Measurements from ENCODE around the gene TWIST2.

TWIST2 gene

GRCh38 chr2:238847841-238848690 is at the start of gene TWIST2:
Gene TWIST2 (plus strand): TSS chr2:238848085. CDS start chr2:238848216, 131 bp downstream.
- no peak for DNase-seq

- no peak for DNase-seq
Measured at GRCh38 chr2:238801791-238802190, 46.1 kb upstream of the TWIST2 start.

DNA sequence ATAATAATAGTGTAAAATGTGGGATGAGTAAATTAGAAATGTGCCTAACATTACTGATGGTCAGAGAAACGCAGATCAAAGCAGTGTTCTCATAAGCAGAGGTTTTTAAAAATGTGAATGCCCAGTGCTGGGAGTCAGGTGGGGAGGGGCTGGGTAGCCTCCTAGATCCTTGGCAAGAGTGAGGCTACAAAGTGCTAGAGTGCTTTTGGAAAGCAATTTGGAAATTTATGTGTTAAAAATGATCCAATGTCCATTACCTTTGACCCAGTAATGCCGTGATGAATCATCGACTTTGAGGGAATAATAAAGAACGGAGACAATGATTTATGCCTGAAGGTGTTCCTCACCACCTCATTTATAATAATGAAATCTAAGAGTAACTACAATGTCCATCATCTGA is 44.9 kb upstream of the TWIST2 start:
- DNase-seq = no peak

DNA sequence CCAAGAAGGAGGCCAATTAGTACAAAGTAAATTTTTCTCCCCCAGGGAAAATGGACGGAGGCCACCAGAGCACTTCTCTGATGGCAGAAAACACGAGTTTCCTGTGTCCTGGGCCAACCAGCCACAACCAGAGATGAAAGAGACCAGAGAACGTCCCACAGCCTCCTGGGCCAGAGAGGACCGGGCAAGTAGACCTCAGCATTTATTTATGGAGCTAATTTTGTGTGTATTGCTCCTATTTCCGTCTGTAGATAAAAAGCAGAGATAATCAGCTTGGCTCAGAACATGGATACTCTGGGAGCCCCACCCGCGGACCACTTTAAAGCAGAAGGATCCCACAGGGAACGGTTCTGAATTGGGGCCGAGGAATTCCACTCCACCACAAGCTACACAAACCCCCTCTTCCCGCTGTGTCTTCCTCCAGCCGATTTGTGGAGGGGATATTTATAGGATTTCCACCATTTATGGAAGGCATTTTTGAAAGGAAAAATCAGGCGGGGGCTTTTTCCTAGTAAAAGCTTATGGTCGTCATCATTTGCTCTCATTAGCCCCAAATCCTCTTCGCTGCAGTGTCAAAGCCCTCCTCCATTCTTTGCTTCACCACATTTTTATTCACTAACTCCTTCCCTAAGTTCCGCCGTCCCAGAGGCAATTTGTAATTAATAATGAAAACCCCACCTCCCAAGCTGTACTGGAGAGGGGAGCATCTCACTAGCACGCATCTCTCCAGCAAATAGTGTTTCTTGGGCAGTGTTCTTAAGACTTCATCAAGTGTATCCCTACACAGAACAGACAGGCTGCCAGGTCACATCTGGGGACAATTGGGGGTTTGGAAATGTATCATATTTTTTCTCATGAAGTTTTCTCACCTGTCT is 43.7 kb upstream of the TWIST2 start:
- DNase-seq = no peak

DNA sequence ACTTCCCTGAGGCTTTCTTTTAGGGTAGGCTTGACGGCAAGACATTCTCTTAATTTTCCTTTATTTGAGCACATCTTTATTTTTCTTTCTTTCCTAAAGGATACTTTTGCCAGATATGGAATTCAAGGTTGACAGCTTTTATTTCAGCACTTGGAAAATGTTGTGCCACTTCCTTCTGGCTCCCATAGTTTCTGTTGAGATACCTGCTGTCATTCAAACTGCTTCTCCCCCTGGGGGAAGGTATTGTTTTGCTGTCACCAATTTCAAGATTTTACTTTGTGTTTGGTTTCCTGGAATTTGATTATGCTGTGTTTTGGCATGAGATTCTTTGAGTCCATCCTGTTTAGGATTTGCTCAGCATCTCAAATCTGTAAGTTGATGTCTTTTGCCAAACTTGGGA is 39.1 kb upstream of the TWIST2 start:
- no peak for DNase-seq

GRCh38 chr2:238810321-238810720 is 37.6 kb upstream of the TWIST2 start:
- no peak for DNase-seq

- no peak for DNase-seq
Measured at GRCh38 chr2:238811293-238811692, 36.6 kb upstream of the TWIST2 start.

- no peak for DNase-seq
Measured at GRCh38 chr2:238811759-238812158, 36.1 kb upstream of the TWIST2 start.

DNA sequence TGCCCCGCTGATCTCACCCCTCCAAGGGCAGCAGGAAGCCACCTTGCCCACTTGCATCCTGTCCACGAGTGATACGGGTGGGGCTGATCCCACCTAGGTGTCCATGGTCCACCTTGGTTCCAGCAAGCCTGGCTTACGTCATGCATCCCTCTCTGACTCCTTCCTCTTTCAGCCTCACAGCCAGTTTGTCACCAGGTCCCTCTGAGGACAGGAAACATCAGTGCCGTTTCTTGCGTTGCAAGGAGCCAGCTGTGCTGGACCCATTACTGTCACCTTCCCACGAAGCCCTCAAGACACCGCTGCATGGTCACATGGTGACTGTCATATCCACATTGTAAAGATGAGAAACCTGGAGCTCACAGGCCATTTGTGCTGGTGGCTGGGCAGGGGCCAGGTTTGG is 34.8 kb upstream of the TWIST2 start:
- no peak for DNase-seq

DNA sequence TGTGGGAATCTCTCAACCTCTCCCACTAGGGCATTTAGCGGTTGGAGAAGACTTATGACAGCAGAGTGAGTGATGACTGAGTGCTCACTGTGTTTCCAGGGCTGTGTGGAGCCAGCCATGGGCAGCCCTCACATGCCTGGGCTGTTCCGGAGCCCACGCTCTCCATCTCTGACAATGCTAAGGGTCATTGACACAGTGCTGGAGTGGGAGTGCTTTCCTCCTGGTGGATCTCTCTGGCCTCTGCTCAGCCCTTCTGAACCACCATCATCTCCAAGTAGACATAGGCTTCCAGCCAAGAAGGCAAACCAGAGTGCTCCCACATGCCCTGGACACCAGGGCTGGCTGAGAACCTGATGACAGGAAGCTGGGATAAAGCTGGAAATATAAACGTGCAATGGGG is 33.1 kb upstream of the TWIST2 start:
- no peak for DNase-seq

DNA sequence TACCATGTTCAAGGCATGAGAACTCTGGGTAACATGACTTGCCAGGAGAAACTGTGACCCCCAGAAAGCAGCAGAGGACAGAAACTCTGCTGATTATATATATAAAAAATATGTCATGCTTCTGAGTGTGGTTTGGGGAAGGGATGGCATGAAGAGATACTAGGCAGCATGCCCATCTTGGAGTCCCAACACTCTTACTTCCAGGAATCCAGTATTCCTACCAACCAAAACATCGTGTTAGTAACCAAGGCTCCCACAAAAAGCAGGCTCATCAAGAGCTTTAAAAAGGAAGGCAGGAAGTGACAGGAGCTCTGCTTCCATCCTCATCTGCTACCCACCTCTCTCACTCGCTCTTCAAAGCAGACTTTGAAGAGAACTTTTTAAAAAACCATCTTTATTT is 31.6 kb upstream of the TWIST2 start:
- no peak for DNase-seq

DNA sequence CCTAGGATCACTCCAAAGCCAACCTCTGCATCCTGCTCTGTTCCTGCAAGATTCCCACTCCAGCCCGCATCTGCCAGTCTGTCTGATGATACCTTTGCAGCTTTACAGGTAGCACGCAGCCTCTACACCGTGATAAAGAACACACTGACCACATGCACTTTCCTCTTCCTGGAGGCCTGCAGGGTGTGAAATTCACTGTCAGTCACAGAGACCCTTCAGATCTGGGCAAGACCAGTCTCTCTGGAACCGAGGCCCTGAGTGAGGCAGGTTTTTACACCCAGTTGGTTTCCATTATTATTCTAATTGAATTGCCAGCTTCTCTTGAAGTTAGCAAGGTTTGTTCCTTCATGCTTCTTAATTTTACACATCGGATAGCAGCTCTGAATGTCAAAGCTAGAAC is 30.5 kb upstream of the TWIST2 start:
- DNase-seq = no peak

- DNase-seq = no peak
Measured at GRCh38 chr2:238817891-238818290, 30.0 kb upstream of the TWIST2 start.

DNA sequence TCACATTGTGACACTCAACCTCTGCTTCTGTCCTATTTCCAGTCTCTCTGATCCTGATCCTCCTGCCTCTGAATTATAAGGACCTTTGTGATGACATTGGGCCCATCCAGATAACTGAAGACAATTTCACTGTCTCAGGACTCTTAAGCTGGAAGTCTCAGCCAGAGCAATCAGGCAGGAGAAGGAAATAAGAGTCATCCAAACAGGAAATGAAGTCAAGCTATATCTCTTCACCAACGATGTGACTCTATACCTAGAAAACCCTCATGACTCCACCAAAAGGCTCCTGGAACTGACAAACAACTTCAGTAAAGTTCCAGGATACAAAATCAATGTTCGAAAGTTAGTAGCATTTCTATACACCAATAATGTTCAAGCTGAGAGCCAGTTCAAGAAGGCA is 29.3 kb upstream of the TWIST2 start:
- no peak for DNase-seq

- DNase-seq = no peak
Measured at GRCh38 chr2:238820197-238820596, 27.7 kb upstream of the TWIST2 start.

DNA sequence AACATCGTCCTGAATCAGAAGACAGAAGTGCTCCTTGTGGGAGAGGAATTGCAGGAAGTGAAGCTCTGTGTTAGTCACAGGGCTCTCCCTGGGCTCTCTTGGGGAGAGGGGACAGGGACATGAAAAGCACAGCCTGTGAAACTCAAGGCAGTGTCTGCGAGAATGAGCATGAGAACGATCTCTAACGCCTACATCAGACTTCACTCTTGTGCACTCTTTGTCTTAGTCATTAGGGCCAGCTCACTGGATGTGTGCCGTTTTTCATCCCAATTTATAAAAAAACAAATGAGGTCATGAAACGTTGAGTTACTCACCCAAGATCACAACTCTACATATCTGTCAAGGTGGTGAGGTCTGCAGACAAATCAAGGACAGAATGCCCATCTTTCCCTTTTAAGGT is 27.0 kb upstream of the TWIST2 start:
- no peak for DNase-seq

DNA sequence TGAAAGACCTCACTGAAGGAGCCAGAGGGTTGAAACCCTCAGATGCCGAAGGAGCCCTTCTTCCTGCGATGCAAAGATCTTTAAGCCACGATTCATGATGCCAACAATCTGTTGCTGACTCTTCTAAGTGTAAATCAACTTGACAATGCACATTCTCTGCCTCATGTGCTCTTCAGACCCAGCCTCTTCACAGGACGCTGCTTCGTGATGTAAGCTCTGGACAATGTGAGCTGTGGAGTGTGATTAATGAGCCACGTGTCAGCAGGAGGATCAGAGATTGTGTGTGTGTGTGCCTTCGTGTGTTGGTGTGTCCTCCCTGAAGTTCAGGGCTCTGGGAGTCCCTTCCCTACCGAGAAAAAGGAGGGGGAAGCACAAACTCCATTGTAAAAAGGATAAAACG is 26.5 kb upstream of the TWIST2 start:
- DNase-seq = no peak

DNA sequence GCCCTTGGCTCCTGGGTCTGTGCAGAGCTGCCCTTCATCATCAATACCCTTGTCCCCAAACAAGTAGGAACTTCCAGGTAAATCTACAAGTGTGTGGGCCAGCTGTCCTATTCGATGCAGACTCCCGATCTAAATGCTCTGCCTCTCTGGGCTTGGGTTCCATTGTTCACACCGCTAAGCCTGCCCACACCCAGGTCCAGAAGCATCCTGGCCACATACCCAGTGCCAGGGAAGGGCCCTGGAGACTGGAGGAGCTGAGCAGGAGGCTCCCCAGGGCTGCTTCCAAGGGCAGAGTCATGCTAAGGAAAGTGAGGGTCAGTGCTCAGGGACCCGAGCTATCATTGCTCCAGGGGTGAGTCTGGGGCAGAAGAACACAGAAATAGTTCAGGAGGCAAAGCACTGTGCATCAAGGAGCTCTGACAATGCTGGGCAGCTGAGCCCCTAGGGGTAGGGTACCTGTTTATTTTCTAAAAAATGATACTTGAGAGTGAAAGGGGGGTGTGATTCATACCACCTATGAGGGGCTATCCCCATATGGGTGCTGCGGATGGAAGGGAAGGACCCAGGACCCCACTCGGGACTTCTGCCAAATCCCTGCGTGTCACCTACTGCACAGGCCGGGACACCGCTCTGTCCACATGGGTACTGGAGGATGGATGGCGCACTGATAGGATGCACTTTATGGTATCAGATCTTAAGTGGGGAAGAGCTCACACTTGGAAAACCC is 25.8 kb upstream of the TWIST2 start:
- DNase-seq = no peak

DNA sequence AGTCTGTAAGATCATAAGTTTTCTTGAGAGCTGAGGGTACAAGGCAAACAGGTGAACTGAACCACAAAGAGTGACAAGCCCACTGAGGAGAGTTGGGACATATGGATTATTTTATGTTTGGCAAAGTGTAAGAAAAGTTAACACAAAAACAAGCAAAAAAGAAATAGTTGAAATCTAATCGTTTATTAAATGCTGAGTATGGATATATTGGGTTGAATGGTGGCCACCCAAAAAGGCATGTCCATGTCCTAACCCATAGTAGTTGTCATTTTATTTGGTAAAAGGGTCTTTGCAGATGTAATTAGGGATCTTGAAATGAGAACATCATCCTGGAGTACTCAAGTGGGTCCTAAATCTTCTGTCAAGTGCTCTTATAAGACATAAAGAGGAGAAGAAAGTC is 24.9 kb upstream of the TWIST2 start:
- no peak for DNase-seq

DNA sequence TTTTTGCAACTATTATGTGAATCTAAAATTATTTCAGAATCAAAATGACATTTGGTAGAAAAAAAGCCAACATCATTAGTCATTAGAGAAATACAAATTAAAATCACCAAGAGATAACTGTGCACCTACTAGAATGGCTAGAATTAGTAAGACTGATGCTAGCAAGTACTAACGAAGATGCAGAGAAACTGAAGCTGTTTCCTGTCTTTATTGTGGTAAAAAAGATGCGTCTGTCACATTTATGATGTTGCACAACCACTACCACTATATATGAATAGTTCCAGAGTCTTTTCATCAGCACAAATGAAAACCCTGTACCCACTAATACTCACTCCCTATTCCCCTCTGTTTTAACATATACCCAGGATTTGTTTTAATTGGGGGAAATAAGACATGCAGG is 16.7 kb upstream of the TWIST2 start:
- no peak for DNase-seq

DNA sequence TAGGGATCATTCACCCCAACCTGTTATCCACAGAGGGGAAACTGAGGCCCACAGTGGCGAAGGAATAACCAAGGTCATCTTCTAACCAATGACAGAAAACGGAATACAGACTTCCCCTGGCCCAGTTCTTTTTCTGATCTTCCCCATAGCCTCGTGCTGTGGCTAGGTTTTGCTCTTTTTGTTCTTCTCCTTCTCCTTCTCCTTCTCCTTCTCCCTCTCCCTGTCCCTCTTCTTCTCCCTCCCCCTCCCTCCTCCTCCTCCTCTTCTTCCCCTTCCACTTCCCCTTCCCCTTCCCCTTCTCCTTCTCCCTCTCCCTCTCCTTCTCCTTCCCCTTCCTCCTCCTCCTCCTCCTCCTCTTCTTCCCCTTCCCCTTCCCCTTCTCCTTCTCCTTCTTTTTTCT is 12.9 kb upstream of the TWIST2 start:
- DNase-seq = no peak

- DNase-seq = no peak
Measured at GRCh38 chr2:238835726-238836301, 12.1 kb upstream of the TWIST2 start.

GRCh38 chr2:238838786-238839327 is 9.0 kb upstream of the TWIST2 start:
- DNase-seq = no peak
